C4-2B (cell line): ENCODE measurements around the gene MISFA.
A peak's percentile ranks its signal among the peaks of the same experiment; 100 is the strongest.
"Not testable (repeated sequence)": the region's sequence is repeated elsewhere in the genome, so short reads cannot be mapped to it uniquely, and the experiment has no call there.

Experiments
- H3K27ac ChIP-seq: fragments of 450-650 bp; 2 replicates; pipeline ENCODE4 v1.5.1; 2017
- ZFX ChIP-seq: fragments of 450-650 bp; IDR thresholded peaks from 2 replicates; pipeline ENCODE4 v1.6.1; 2017
- TF ChIP-seq, protein P1 (sequence below): fragments of 450-650 bp; conservative IDR thresholded peaks from 2 replicates; pipeline ENCODE4 v1.5.1; 2017; ENCODE audit warnings: mild to moderate bottlenecking

The MISFA gene

DNA sequence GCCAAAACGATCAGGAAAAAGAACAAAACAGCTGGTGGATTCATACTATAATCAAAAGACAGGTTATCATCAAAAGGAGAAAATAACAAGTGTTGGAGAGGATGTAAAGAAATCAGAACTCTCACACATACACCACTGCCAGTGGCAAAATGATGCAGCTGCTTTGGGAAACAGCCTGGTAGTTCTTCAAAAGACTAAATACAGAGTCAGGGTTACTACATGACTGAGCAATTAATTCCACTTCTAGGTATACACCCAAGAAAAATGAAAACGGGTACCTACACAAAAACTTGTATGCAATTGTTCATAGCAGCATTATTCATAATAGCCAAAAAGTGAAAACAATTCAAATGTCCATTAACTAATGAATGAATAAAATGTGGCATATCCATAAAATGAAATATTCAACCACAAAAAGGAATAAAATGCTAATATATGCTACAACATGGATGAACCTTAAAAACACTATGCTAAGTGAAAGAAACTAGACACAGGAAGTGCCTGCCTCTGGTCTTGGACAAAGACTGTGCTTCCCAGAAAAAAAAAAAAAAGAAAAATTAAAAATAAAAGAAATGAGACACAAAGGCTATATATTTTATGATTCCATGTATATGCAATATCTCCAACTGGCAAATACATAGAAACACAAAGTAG lies 19.3 kb upstream of the MISFA start:
- no peak overlapping the region for H3K27ac ChIP-seq
- no peak for TF ChIP-seq ZFX
- TF ChIP-seq, protein P1, sequence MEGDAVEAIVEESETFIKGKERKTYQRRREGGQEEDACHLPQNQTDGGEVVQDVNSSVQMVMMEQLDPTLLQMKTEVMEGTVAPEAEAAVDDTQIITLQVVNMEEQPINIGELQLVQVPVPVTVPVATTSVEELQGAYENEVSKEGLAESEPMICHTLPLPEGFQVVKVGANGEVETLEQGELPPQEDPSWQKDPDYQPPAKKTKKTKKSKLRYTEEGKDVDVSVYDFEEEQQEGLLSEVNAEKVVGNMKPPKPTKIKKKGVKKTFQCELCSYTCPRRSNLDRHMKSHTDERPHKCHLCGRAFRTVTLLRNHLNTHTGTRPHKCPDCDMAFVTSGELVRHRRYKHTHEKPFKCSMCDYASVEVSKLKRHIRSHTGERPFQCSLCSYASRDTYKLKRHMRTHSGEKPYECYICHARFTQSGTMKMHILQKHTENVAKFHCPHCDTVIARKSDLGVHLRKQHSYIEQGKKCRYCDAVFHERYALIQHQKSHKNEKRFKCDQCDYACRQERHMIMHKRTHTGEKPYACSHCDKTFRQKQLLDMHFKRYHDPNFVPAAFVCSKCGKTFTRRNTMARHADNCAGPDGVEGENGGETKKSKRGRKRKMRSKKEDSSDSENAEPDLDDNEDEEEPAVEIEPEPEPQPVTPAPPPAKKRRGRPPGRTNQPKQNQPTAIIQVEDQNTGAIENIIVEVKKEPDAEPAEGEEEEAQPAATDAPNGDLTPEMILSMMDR, result no peak

GRCh38 chr11:18581825-18582224 lies 17.8 kb upstream of the MISFA start:
- TF ChIP-seq ZFX, result no peak
- TF ChIP-seq, protein P1, result no peak
- no peak overlapping the region for H3K27ac ChIP-seq

DNA sequence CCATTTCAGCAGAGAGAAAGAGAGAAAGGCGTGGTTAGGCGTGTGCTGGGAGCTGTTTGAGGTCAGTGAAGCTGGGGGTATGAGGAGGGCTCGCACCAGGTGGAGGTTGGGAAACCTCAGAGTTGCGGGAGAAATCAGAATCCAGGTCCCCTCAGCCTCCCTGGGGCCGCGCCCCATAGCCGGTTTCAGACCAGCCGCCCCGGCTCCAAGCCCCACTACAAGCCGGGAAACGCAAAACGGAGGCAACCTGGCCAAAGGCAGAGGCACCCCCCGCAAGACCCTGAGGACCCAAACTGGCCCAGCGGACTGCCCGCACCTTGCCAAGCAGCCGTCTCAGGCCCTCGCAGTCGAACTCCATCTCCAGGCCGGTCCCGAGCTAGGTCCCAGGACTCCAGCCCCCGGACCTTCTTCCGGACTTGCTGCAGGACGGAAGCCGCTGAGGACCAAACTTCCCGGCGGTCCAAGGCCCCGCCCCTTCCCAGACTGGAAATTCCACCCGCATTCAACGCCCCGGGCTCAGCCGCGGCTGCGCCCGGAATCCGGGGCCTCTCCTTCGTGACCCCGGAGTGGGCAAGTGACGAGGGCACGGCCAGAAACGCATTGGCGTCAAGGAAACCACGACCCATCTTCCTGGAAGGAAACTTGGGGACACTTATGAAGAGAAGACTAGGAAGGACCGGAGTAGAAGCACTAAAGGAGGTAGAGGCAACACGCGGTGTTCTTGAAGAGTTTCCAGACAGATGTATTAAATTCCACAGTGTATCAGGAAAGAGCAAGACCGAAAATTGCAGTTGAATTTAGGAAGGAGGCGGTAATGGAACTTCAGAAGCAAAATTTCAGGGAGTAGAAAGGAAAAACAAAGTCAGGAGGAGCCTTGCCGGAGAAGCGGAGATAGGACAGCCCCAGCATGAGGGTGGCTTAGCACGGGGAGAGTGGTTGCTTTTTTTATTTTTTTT lies 11.0 kb upstream of the MISFA start, which contains the start of gene UEVLD:
Gene UEVLD, minus strand, starts transcription at position 438 of the 956 bp plus-strand sequence. Its CDS starts 80 bp downstream, at position 358.
- TF ChIP-seq ZFX, result peak; percentile 77
- TF ChIP-seq, protein P1, result no peak
- H3K27ac ChIP-seq, result peak within 1 kb of the TSS; percentile 70

GRCh38 chr11:18590571-18590970 lies 9.0 kb upstream of the MISFA start:
- H3K27ac ChIP-seq, result no peak overlapping the region
- no peak for TF ChIP-seq ZFX
- TF ChIP-seq, protein P1, result no peak

- H3K27ac ChIP-seq, result not testable (repeated sequence)
These were observed 5.5 kb upstream of the MISFA start for GRCh38 chr11:18594088-18594487.

- no peak overlapping the region for H3K27ac ChIP-seq
- TF ChIP-seq, protein P1, result no peak
- TF ChIP-seq ZFX, result no peak
These were observed 4.4 kb upstream of the MISFA start for GRCh38 chr11:18594999-18595749.

GRCh38 chr11:18600915-18601569 lies 1.5 kb downstream of the MISFA start:
- TF ChIP-seq, protein P1, result no peak
- no peak for TF ChIP-seq ZFX
- H3K27ac ChIP-seq, result no peak overlapping the region
